ENCODE results near the gene FAM170B. TPM values are rescaled to one million over a fixed set of nuclear protein-coding genes. Genes with fewer than 3 reads are reported as not detected.

Gene FAM170B
- total RNA-seq, 1 donor from 2014 or later = not detected

DNA sequence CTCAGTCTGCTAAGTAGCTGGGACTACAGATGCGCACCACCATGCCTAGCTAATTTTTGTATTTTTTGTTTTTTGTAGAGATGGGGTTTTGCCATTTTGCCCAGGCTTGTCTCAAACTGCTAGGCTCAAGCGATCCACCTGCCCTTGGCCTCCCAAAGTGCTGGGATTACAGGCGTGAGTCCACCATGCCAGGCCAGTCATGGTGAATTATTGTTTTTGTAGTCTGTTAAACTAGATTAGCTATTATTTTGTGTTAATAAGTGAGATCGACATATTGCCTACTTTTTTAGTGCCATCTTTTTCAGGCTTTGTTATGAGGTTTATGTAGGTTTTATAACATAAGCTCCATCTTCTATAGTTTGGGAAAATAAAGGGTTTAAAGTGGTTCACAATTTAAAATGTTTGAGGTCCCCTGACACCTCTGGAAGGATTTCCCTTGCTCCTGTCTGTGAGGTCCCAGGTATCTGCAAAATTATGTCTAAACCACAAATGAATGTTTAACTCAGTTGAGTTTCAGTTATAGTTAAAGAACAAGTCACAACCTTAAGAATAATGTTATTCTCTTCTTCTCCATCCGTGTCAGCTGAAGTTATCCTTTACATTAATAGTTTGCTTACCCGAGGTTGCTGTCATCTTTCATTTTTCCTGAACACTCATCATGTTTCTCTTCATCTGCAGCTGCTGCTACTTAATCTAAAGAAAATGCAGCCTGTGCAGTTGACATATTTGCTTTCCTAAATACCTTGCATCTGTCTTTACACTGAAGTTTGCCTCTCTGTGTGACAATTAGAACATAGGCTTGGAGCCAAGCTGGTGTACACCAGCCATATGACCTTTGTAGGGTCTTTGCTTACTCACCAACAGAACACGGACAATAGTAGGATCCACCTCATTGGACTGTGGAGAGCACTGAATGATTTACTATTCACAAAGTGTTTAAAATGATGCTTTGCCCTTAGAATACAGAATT, 9.6 kb downstream of the FAM170B start:
- Histone ChIP-seq H3K27me3 (no peaks in the 10 kb centered on the region), H3K9me3 (no peaks in the 10 kb centered on the region), H3K4me1 (no peaks in the 10 kb centered on the region), H3K4me3 (no peak overlapping the region), H3K36me3 (no peaks in the 10 kb centered on the region), H3K27ac (no peak overlapping the region)
- ATAC-seq = no peak
- intact Hi-C loops (cut with DNase I) = no loop called here
- TF ChIP-seq, protein P1, sequence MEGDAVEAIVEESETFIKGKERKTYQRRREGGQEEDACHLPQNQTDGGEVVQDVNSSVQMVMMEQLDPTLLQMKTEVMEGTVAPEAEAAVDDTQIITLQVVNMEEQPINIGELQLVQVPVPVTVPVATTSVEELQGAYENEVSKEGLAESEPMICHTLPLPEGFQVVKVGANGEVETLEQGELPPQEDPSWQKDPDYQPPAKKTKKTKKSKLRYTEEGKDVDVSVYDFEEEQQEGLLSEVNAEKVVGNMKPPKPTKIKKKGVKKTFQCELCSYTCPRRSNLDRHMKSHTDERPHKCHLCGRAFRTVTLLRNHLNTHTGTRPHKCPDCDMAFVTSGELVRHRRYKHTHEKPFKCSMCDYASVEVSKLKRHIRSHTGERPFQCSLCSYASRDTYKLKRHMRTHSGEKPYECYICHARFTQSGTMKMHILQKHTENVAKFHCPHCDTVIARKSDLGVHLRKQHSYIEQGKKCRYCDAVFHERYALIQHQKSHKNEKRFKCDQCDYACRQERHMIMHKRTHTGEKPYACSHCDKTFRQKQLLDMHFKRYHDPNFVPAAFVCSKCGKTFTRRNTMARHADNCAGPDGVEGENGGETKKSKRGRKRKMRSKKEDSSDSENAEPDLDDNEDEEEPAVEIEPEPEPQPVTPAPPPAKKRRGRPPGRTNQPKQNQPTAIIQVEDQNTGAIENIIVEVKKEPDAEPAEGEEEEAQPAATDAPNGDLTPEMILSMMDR (IDR thresholded peaks at IDR 0.05) = no peak
- no peak for DNase-seq

DNA sequence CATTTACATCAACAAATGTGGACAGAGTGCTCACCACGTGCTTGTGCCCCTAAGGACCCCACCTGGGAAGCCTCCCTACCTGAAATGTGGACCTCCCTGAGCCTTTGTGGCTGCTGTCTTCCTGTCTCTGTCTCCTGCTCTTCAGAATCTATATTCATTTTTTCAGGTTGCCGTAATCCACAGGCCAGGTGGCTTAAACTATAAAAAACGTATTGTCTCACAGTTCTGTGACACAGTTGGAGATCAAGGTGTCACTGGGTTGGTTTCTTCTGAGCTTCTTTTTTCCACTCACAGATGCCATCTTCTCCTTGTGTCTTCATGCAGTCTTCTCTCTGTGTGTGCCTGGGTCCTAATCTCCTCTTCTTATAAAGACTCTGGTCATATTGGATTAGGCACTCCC, 12.9 kb downstream of the FAM170B start:
- Histone ChIP-seq H3K36me3 (no peaks in the 10 kb centered on the region), H3K4me1 (no peaks in the 10 kb centered on the region)
- intact Hi-C loops (cut with DNase I) = no loop called here

DNA sequence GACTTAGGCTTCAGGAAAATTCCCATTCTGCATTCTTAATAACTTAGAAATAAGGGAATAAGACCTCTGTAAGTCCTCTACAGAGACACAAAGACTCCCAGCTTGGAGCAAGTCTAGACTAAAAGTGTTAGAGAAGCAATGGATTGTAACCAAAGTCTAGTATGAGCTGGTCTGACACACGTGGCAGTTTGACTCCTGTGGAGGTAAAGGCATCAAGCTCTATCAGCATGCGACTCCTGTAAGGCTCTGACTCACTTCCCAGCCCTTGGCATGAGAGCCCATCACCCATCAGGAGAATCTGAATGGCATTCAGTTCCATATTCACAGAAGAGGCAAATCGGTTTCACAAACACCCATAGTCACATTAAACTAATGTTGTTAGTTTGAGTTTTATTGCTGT, 14.1 kb downstream of the FAM170B start:
- Histone ChIP-seq H3K27me3 (no peaks in the 10 kb centered on the region), H3K4me1 (no peaks in the 10 kb centered on the region), H3K36me3 (no peaks in the 10 kb centered on the region), H3K27ac (no peak overlapping the region), H3K9me3 (no peaks in the 10 kb centered on the region), H3K4me3 (no peak overlapping the region)
- intact Hi-C loops (cut with DNase I) = no loop called here
- no peak for ATAC-seq
- TF ChIP-seq, protein P1 (IDR thresholded peaks at IDR 0.05) = no peak
- DNase-seq = no peak

More for the DNA sequence above, 12.9 kb downstream of the FAM170B start:
- H3K27ac ChIP-seq = no peak overlapping the region
- no peak overlapping the region for H3K4me3 ChIP-seq
- DNase-seq = no peak
- no peak for ATAC-seq
- H3K27me3 ChIP-seq = no peaks in the 10 kb centered on the region
- H3K9me3 ChIP-seq = no peaks in the 10 kb centered on the region
- TF ChIP-seq, protein P1 (IDR thresholded peaks at IDR 0.05) = no peak

DNA sequence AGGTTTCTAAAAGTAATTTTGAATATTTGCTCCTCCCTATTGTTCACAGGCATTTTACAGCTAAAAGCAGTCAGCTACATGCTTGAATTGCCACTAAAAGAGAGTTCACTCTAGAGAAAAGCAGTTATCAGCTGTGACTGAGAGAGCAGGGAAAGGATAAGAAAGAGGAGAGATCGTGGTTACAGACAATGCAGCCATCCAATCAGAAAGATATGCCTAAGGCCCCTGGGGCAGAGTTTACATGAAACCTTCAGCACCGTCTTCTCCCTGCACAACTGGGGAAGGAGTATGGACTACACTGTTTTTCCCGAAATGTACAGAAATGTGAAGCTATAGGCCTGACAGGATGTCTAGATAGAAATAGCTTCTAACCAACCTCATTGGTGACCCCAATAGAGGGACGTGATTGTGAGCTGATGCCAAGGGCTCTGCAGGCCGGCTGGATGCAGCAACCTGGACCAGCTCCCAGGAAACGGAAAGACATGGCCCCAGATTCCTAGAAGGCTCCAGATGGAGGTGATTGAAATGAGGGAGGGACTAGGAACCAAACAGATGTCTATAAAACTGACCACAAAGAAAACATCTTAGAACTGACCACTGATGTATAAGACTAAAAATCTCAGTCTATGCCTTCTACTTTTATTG, 15.3 kb downstream of the FAM170B start:
- peaks cover 2% of the 10 kb centered on the region for H3K4me1 ChIP-seq
- intact Hi-C loops (cut with DNase I) = no loop called here
- no peak overlapping the region for H3K27ac ChIP-seq
- TF ChIP-seq, protein P1 (IDR thresholded peaks at IDR 0.05) = no peak
- ATAC-seq (no peak), DNase-seq (no peak)
- no peaks in the 10 kb centered on the region for H3K36me3 ChIP-seq
- H3K4me3 ChIP-seq = no peak overlapping the region
- H3K9me3 ChIP-seq = no peaks in the 10 kb centered on the region
- no peaks in the 10 kb centered on the region for H3K27me3 ChIP-seq

DNA sequence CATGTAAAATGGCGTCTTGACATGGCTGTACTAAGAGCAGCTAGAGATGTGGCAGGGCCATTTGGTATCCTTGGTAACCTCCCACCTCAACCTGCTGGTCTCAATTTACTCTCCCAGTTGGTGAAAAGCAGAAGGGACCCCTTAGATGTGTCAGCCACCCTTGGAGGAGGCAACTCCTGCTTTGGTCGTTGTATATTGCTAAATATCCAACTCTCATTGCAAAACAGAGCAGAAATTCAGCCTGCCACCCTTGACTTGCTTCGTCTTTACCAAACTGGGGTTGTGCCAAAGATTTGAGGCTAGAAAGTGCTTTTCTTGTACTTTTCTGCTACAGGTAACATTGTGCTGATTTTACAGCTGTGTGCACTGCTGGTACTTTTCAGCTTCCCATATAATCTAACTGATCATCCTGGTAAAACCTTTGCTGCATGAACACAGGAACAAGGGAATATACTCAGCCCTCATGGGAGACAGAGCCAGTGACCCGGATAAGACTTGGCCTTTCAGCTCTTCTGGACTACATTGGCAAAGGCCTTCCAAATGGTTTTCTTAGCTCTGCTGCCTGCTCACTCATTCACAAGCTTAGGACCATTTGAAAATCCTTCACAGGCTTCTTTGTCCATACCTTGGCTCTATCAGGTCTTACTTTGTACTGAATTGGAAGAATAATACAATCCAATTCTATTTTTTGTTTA, 16.3 kb downstream of the FAM170B start:
- Histone ChIP-seq H3K36me3 (no peaks in the 10 kb centered on the region), H3K27me3 (no peaks in the 10 kb centered on the region), H3K4me1 (peaks cover 5% of the 10 kb centered on the region), H3K9me3 (no peaks in the 10 kb centered on the region), H3K4me3 (no peak overlapping the region), H3K27ac (no peak overlapping the region)
- intact Hi-C loops (cut with DNase I) = no loop called here
- DNase-seq (no peak), ATAC-seq (no peak)
- TF ChIP-seq, protein P1 (IDR thresholded peaks at IDR 0.05) = no peak
